HepG2 (cell line): ENCODE measurements around the gene HOXA4. TPM values are rescaled to one million over a fixed set of nuclear protein-coding genes. Genes with fewer than 3 reads are reported as not detected.

ENCODE experiments used
- ARNT ChIP-seq: fragments of 450-650 bp; IDR thresholded peaks from 2 replicates; pipeline ENCODE4 v1.6.1; 2017
- ATRX ChIP-seq: sonication (generic); formaldehyde crosslinking; IDR thresholded peaks from 2 replicates; pipeline ENCODE4 v1.4.0; 2020; ENCODE audit warnings: missing genetic modification reagents, borderline replicate concordance
- BRCA1 ChIP-seq: sonication (generic); formaldehyde crosslinking; IDR thresholded peaks from 2 replicates; pipeline ENCODE4 v1.4.0; 2020; ENCODE audit warnings: missing genetic modification reagents
- CBX1 ChIP-seq: IDR thresholded peaks from one replicate; pipeline ENCODE4 v1.6.1; 2016; ENCODE audit warnings: antibody characterized with exemption, low read depth
- CREBL2 ChIP-seq: sonication (generic); formaldehyde crosslinking; IDR thresholded peaks from 2 replicates; pipeline ENCODE4 v1.8.1; 2023; ENCODE audit warnings: missing genetic modification reagents, mild to moderate bottlenecking, borderline replicate concordance
- ETV6 ChIP-seq: sonication (generic); formaldehyde crosslinking; conservative IDR thresholded peaks from 2 replicates; pipeline ENCODE4 v1.4.0; 2020; ENCODE audit warnings: missing genetic modification reagents
- FOXA3 ChIP-seq: IDR thresholded peaks from 2 replicates; pipeline ENCODE4 v1.6.1; 2016; ENCODE audit warnings: missing genetic modification reagents, missing compliant biosample characterization
- FOXC1 ChIP-seq: sonication (generic); formaldehyde crosslinking; IDR thresholded peaks from 2 replicates; pipeline ENCODE4 v1.8.0; 2022; ENCODE audit warnings: mild to moderate bottlenecking, missing genetic modification reagents, borderline replicate concordance
- IRX3 ChIP-seq: sonication (generic); formaldehyde crosslinking; IDR thresholded peaks from 2 replicates; pipeline ENCODE4 v1.8.1; 2023; ENCODE audit warnings: mild to moderate bottlenecking, low read depth, missing genetic modification reagents, borderline replicate concordance
- MEIS2 ChIP-seq: sonication (generic); formaldehyde crosslinking; IDR thresholded peaks from 2 replicates; pipeline ENCODE4 v1.9.0; 2021; ENCODE audit warnings: mild to moderate bottlenecking, missing genetic modification reagents
- NFE2L1 ChIP-seq: sonication (generic); formaldehyde crosslinking; IDR thresholded peaks from 2 replicates; pipeline ENCODE4 v1.4.0; 2020; ENCODE audit warnings: missing genetic modification reagents, mild to moderate bottlenecking, borderline replicate concordance
- NFYB ChIP-seq: sonication (generic); formaldehyde crosslinking; IDR thresholded peaks from 2 replicates; pipeline ENCODE4 v1.4.0; 2020; ENCODE audit warnings: missing genetic modification reagents
- NRL ChIP-seq: sonication (generic); formaldehyde crosslinking; IDR thresholded peaks from 2 replicates; pipeline ENCODE4 v1.5.0; 2020; ENCODE audit warnings: missing genetic modification reagents, mild to moderate bottlenecking, moderate library complexity, borderline replicate concordance
- PHF21A ChIP-seq: sonication (generic); formaldehyde crosslinking; IDR thresholded peaks from 2 replicates; pipeline ENCODE4 v1.5.0; 2020; ENCODE audit warnings: mild to moderate bottlenecking, missing genetic modification reagents
- PHF5A ChIP-seq: IDR thresholded peaks from one replicate; pipeline ENCODE4 v1.6.1; 2018; ENCODE audit warnings: low read depth, missing genetic modification reagents; ENCODE audit not compliant: unreplicated experiment
- POLR2A ChIP-seq, 2 experiments: IDR thresholded peaks; 2 replicates each; pipeline ENCODE4 v1.6.1; 2011; ENCODE audit warnings: low read depth in 2 of 2, low read length in 2 of 2, mild to moderate bottlenecking in 1 of 2, moderate library complexity in 1 of 2; ENCODE audit not compliant: insufficient read depth in 1 of 2
- TOE1 ChIP-seq: sonication (generic); formaldehyde crosslinking; IDR thresholded peaks from 2 replicates; pipeline ENCODE4 v1.4.0; 2020; ENCODE audit warnings: mild to moderate bottlenecking, missing genetic modification reagents
- ZFP41 ChIP-seq: sonication (generic); formaldehyde crosslinking; IDR thresholded peaks from 2 replicates; pipeline ENCODE4 v1.4.0; 2020; ENCODE audit warnings: mild to moderate bottlenecking, missing genetic modification reagents, borderline replicate concordance
- ZNF160 ChIP-seq: sonication (generic); formaldehyde crosslinking; IDR thresholded peaks from 2 replicates; pipeline ENCODE4 v1.8.0; 2022; ENCODE audit warnings: mild to moderate bottlenecking, inconsistent platforms, missing genetic modification reagents
- ZNF430 ChIP-seq: sonication (generic); formaldehyde crosslinking; IDR thresholded peaks from 2 replicates; pipeline ENCODE4 v1.9.0; 2021; ENCODE audit warnings: mild to moderate bottlenecking, missing genetic modification reagents
- ZNF569 ChIP-seq: sonication (generic); formaldehyde crosslinking; IDR thresholded peaks from 2 replicates; pipeline ENCODE4 v1.5.0; 2020; ENCODE audit warnings: mild to moderate bottlenecking, missing genetic modification reagents, moderate library complexity, borderline replicate concordance
- ZNF570 ChIP-seq: sonication (generic); formaldehyde crosslinking; IDR thresholded peaks from 2 replicates; pipeline ENCODE4 v1.4.0; 2020; ENCODE audit warnings: mild to moderate bottlenecking, missing genetic modification reagents, borderline replicate concordance
- ZNF772 ChIP-seq: sonication (generic); formaldehyde crosslinking; IDR thresholded peaks from 2 replicates; pipeline ENCODE4 v1.5.0; 2020; ENCODE audit warnings: mild to moderate bottlenecking, missing genetic modification reagents
- ZNF800 ChIP-seq: sonication (generic); formaldehyde crosslinking; IDR thresholded peaks from 2 replicates; pipeline ENCODE4 v1.4.0; 2020; ENCODE audit warnings: missing genetic modification reagents
- ZNF891 ChIP-seq: sonication (generic); formaldehyde crosslinking; IDR thresholded peaks from 2 replicates; pipeline ENCODE4 v1.5.0; 2020; ENCODE audit warnings: mild to moderate bottlenecking, missing genetic modification reagents
- polyA plus RNA-seq, 8 experiments: library from polyadenylated mRNA; depleted of rRNA in 3 of 8; stranded (reverse) in 7 of 8; unstranded in 1 of 8; fragments of >200 nt; fragmentation: Illumina TruSeq in 4 of 8; extraction: Trizol in 4 of 8; gene quantifications; 2 replicates each; pipeline versions ENCODE4 v1.2.1 to v1.2.3, GENCODE V29; 2011 to 2016; ENCODE audit warnings: low read depth in 4 of 8, missing spikeins in 1 of 8, mixed read lengths in 1 of 8; ENCODE audit not compliant: insufficient read depth in 1 of 8
- total RNA-seq, 5 experiments: library from RNA; depleted of rRNA; stranded (reverse); fragments of >200 nt; fragmentation: Illumina TruSeq; extraction: Trizol; gene quantifications; 2 replicates each; pipeline ENCODE4 v1.2.3, GENCODE V29; 2016; ENCODE audit warnings: low read depth in 1 of 5
- TF ChIP-seq, protein P1 (sequence below): sonication (generic); formaldehyde crosslinking; conservative IDR thresholded peaks from 2 replicates; pipeline ENCODE4 v1.4.0; 2020; ENCODE audit warnings: mild to moderate bottlenecking, missing genetic modification reagents, moderate library complexity

Gene HOXA4
- total and polyA plus RNA-seq, 2 of the 13 experiments (the other 11 are each of a cell fraction or from before 2014, with no cell fraction given), result 2.4 to 5.4 TPM

GRCh38 chr7:27130540-27131389 is at the start of gene HOXA4 (continued):
- TF ChIP-seq CBX1, result peak; percentile 63
- TF ChIP-seq ZNF160 (CRISPR knock-in tag), result no peak; the same call in 1 of the 2 replicates
- TF ChIP-seq PHF5A, result no peak
- TF ChIP-seq NRL (CRISPR knock-in tag), result peak; percentile 86; the same call in 1 of the 2 replicates
- TF ChIP-seq ZNF772, result 0 out of 2 replicates have a peak, but pooled peaks have one; percentile 28
- no peak for TF ChIP-seq NFE2L1 (CRISPR knock-in tag)
- no peak for TF ChIP-seq ARNT
- TF ChIP-seq ETV6 (CRISPR knock-in tag), result 0 out of 2 replicates have a peak, but pooled peaks have one; percentile 31
- TF ChIP-seq, protein P1, sequence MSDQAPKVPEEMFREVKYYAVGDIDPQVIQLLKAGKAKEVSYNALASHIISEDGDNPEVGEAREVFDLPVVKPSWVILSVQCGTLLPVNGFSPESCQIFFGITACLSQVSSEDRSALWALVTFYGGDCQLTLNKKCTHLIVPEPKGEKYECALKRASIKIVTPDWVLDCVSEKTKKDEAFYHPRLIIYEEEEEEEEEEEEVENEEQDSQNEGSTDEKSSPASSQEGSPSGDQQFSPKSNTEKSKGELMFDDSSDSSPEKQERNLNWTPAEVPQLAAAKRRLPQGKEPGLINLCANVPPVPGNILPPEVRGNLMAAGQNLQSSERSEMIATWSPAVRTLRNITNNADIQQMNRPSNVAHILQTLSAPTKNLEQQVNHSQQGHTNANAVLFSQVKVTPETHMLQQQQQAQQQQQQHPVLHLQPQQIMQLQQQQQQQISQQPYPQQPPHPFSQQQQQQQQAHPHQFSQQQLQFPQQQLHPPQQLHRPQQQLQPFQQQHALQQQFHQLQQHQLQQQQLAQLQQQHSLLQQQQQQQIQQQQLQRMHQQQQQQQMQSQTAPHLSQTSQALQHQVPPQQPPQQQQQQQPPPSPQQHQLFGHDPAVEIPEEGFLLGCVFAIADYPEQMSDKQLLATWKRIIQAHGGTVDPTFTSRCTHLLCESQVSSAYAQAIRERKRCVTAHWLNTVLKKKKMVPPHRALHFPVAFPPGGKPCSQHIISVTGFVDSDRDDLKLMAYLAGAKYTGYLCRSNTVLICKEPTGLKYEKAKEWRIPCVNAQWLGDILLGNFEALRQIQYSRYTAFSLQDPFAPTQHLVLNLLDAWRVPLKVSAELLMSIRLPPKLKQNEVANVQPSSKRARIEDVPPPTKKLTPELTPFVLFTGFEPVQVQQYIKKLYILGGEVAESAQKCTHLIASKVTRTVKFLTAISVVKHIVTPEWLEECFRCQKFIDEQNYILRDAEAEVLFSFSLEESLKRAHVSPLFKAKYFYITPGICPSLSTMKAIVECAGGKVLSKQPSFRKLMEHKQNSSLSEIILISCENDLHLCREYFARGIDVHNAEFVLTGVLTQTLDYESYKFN, result peak; percentile 74
- TF ChIP-seq IRX3 (CRISPR knock-in tag), result peak; percentile 73
- no peak for TF ChIP-seq TOE1 (CRISPR knock-in tag)
- TF ChIP-seq CREBL2, result 0 out of 2 replicates have a peak, but pooled peaks have one; percentile 41
- peak; percentile 28; the same call in 1 of the 2 replicates for TF ChIP-seq FOXA3 (CRISPR knock-in tag)
- no peak for TF ChIP-seq ZNF570 (CRISPR knock-in tag)
- TF ChIP-seq ATRX (CRISPR knock-in tag), result no peak
- no peak for TF ChIP-seq BRCA1 (CRISPR knock-in tag)
- TF ChIP-seq NFYB (CRISPR knock-in tag), result peak; percentile 93
- TF ChIP-seq FOXC1, result no peak; the same call in 1 of the 2 replicates
- peak; percentile 76 to 77 for TF ChIP-seq POLR2A (IDR thresholded peaks at IDR 0.05; ENCODE audit: insufficient read depth in 1 of 2, low read depth in 2 of 2, low read length in 2 of 2)
- TF ChIP-seq PHF21A (CRISPR knock-in tag), result peak; percentile 59; the same call in 1 of the 2 replicates
- no peak for TF ChIP-seq MEIS2
- no peak for TF ChIP-seq ZFP41
- TF ChIP-seq ZNF430 (CRISPR knock-in tag), result peak; percentile 71; the same call in 1 of the 2 replicates
- no peak for TF ChIP-seq ZNF800 (CRISPR knock-in tag)
- TF ChIP-seq ZNF891 (CRISPR knock-in tag), result no peak
- no peak for TF ChIP-seq ZNF569 (CRISPR knock-in tag)
